ENCODE data around the gene OR4Q3. TPM values are rescaled to one million over a fixed set of nuclear protein-coding genes. Genes with fewer than 3 reads are reported as not detected.
"Not testable (repeated sequence)": the region's sequence is repeated elsewhere in the genome, so short reads cannot be mapped to it uniquely, and the experiment has no call there.

OR4Q3 gene
- polyA plus RNA-seq, 1 donor (not counting 4 experiments of a cell fraction or from before 2014, with no cell fraction given) = not detected

DNA sequence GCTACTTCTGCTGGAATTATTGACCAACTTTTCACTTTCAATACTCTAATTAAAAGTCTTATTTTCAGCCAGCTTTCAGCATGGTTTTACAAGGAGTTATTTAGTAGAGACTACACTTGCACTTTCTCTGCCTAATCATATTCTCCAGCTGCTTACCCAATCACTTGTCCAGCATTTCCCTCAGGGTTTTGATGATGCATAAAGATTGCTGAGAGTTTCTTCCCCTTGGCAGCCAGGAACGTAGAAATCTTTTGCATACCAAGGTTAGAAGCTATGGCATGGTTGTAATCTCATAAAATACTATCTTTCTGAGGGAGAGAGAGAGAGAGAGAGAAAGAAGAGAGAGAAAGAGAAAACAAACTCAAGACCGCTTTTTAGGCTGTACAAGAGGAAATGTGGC lies 10.8 kb downstream of the OR4Q3 start:
- no peak overlapping the region for H3K4me2 ChIP-seq (ENCODE audit: control insufficient read depth, extremely low read depth, insufficient read depth, low read depth, low read length)
- dilution Hi-C loops (cut with MboI; ENCODE audit: extremely low pct_ligation_motif_present, low sequenced_read_pairs) = no loop called here
- H3K4me1 ChIP-seq (ENCODE audit: control insufficient read depth, extremely low read depth, insufficient read depth, low read length) = no peaks in the 10 kb centered on the region
- no peak for TF ChIP-seq EZH2 (IDR thresholded peaks at IDR 0.05; ENCODE audit: low read length)
- TF ChIP-seq CTCF (optimal IDR thresholded peaks at IDR 0.05 in 1 of 3, IDR thresholded peaks at IDR 0.05 in 1 of 3, conservative IDR thresholded peaks at IDR 0.05 in 1 of 3; ENCODE audit: extremely low read depth in 1 of 3, insufficient read depth in 2 of 3, low read length in 3 of 3) = no peak
- H3K9me3 ChIP-seq (ENCODE audit: control insufficient read depth, low read depth, low read length) = peaks cover 3% of the 10 kb centered on the region
- no peaks in the 10 kb centered on the region for H3K36me3 ChIP-seq (ENCODE audit: control insufficient read depth in 2 of 2, extremely low read depth in 1 of 2, insufficient read depth in 2 of 2, low read length in 2 of 2)
- no peak for DNase-seq (ENCODE audit: low read depth, low spot score)
- no peak overlapping the region for H3K27ac ChIP-seq (ENCODE audit: control insufficient read depth, insufficient read depth, low read length)
- H4K20me1 ChIP-seq (ENCODE audit: control insufficient read depth, extremely low read depth, insufficient read depth, low read length) = no peaks in the 10 kb centered on the region
- FAIRE-seq = no peak
- H3K4me3 ChIP-seq (ENCODE audit: control insufficient read depth in 2 of 3, extremely low read depth in 1 of 3, insufficient read depth in 2 of 3, low read depth in 1 of 3, low read length in 3 of 3) = no peak overlapping the region
- no peak overlapping the region for H2AFZ ChIP-seq (ENCODE audit: control insufficient read depth, low read length)
- no peaks in the 10 kb centered on the region for H3K27me3 ChIP-seq (ENCODE audit: control insufficient read depth, extremely low read depth, insufficient read depth, low read length)
- no peaks in the 10 kb centered on the region for H3K9me1 ChIP-seq (ENCODE audit: control insufficient read depth, extremely low read depth, insufficient read depth, low read length)
- no peak overlapping the region for H3K9ac ChIP-seq (ENCODE audit: control insufficient read depth, extremely low read depth, insufficient read depth, low read length)
- H3K79me2 ChIP-seq (ENCODE audit: control insufficient read depth, insufficient read depth, low read length) = no peaks in the 10 kb centered on the region

- FAIRE-seq; H3K4me2 ChIP-seq (ENCODE audit: control insufficient read depth, extremely low read depth, insufficient read depth, low read depth, low read length); H3K4me1 ChIP-seq (ENCODE audit: control insufficient read depth, extremely low read depth, insufficient read depth, low read length); H4K20me1 ChIP-seq (ENCODE audit: control insufficient read depth, extremely low read depth, insufficient read depth, low read length); DNase-seq (ENCODE audit: low read depth, low spot score); H3K9ac ChIP-seq (ENCODE audit: control insufficient read depth, extremely low read depth, insufficient read depth, low read length); dilution Hi-C loops (cut with MboI; ENCODE audit: extremely low pct_ligation_motif_present, low sequenced_read_pairs); H3K36me3 ChIP-seq (ENCODE audit: control insufficient read depth in 2 of 2, extremely low read depth in 1 of 2, insufficient read depth in 2 of 2, low read length in 2 of 2); H3K27ac ChIP-seq (ENCODE audit: control insufficient read depth, insufficient read depth, low read length); H3K9me3 ChIP-seq (ENCODE audit: control insufficient read depth, low read depth, low read length); H3K9me1 ChIP-seq (ENCODE audit: control insufficient read depth, extremely low read depth, insufficient read depth, low read length); H3K79me2 ChIP-seq (ENCODE audit: control insufficient read depth, insufficient read depth, low read length); H2AFZ ChIP-seq (ENCODE audit: control insufficient read depth, low read length); H3K27me3 ChIP-seq (ENCODE audit: control insufficient read depth, extremely low read depth, insufficient read depth, low read length); H3K4me3 ChIP-seq (ENCODE audit: control insufficient read depth in 2 of 3, extremely low read depth in 1 of 3, insufficient read depth in 2 of 3, low read depth in 1 of 3, low read length in 3 of 3): not testable (repeated sequence)
Measured at GRCh38 chr14:19771491-19771890, 28.1 kb downstream of the OR4Q3 start.

- TF ChIP-seq CTCF (optimal IDR thresholded peaks at IDR 0.05 in 1 of 3, IDR thresholded peaks at IDR 0.05 in 1 of 3, conservative IDR thresholded peaks at IDR 0.05 in 1 of 3; ENCODE audit: extremely low read depth in 1 of 3, insufficient read depth in 2 of 3, low read length in 3 of 3) (no peak), EZH2 (IDR thresholded peaks at IDR 0.05; ENCODE audit: low read length) (no peak)
- Histone ChIP-seq H3K27ac (ENCODE audit: control insufficient read depth, insufficient read depth, low read length) (no peak overlapping the region), H4K20me1 (ENCODE audit: control insufficient read depth, extremely low read depth, insufficient read depth, low read length) (no peaks in the 10 kb centered on the region), H3K4me3 (ENCODE audit: control insufficient read depth in 2 of 3, extremely low read depth in 1 of 3, insufficient read depth in 2 of 3, low read depth in 1 of 3, low read length in 3 of 3) (no peak overlapping the region), H2AFZ (ENCODE audit: control insufficient read depth, low read length) (no peak overlapping the region), H3K36me3 (ENCODE audit: control insufficient read depth in 2 of 2, extremely low read depth in 1 of 2, insufficient read depth in 2 of 2, low read length in 2 of 2) (no peaks in the 10 kb centered on the region), H3K9me1 (ENCODE audit: control insufficient read depth, extremely low read depth, insufficient read depth, low read length) (no peaks in the 10 kb centered on the region), H3K79me2 (ENCODE audit: control insufficient read depth, insufficient read depth, low read length) (no peaks in the 10 kb centered on the region), H3K4me1 (ENCODE audit: control insufficient read depth, extremely low read depth, insufficient read depth, low read length) (no peaks in the 10 kb centered on the region), H3K27me3 (ENCODE audit: control insufficient read depth, extremely low read depth, insufficient read depth, low read length) (no peaks in the 10 kb centered on the region), H3K9ac (ENCODE audit: control insufficient read depth, extremely low read depth, insufficient read depth, low read length) (no peak overlapping the region), H3K4me2 (ENCODE audit: control insufficient read depth, extremely low read depth, insufficient read depth, low read depth, low read length) (no peak overlapping the region), H3K9me3 (ENCODE audit: control insufficient read depth, low read depth, low read length) (peaks cover 2% of the 10 kb centered on the region)
- DNase-seq (ENCODE audit: low read depth, low spot score) (no peak), FAIRE-seq (no peak)
- dilution Hi-C loops (cut with MboI; ENCODE audit: extremely low pct_ligation_motif_present, low sequenced_read_pairs) = no loop called here
Measured at GRCh38 chr14:19771895-19772430, 28.6 kb downstream of the OR4Q3 start.

GRCh38 chr14:19772454-19772853 lies 29.1 kb downstream of the OR4Q3 start:
- DNase-seq (ENCODE audit: low read depth, low spot score); H3K4me2 ChIP-seq (ENCODE audit: control insufficient read depth, extremely low read depth, insufficient read depth, low read depth, low read length); H3K9me3 ChIP-seq (ENCODE audit: control insufficient read depth, low read depth, low read length); H3K36me3 ChIP-seq (ENCODE audit: control insufficient read depth in 2 of 2, extremely low read depth in 1 of 2, insufficient read depth in 2 of 2, low read length in 2 of 2); H3K9ac ChIP-seq (ENCODE audit: control insufficient read depth, extremely low read depth, insufficient read depth, low read length); H3K27me3 ChIP-seq (ENCODE audit: control insufficient read depth, extremely low read depth, insufficient read depth, low read length); H3K79me2 ChIP-seq (ENCODE audit: control insufficient read depth, insufficient read depth, low read length); H4K20me1 ChIP-seq (ENCODE audit: control insufficient read depth, extremely low read depth, insufficient read depth, low read length); H3K27ac ChIP-seq (ENCODE audit: control insufficient read depth, insufficient read depth, low read length); H3K4me3 ChIP-seq (ENCODE audit: control insufficient read depth in 2 of 3, extremely low read depth in 1 of 3, insufficient read depth in 2 of 3, low read depth in 1 of 3, low read length in 3 of 3); dilution Hi-C loops (cut with MboI; ENCODE audit: extremely low pct_ligation_motif_present, low sequenced_read_pairs); H2AFZ ChIP-seq (ENCODE audit: control insufficient read depth, low read length); H3K9me1 ChIP-seq (ENCODE audit: control insufficient read depth, extremely low read depth, insufficient read depth, low read length); FAIRE-seq; H3K4me1 ChIP-seq (ENCODE audit: control insufficient read depth, extremely low read depth, insufficient read depth, low read length): not testable (repeated sequence)

All from keratinocyte (primary cell).